Stimulated activated CD4-positive, alpha-beta T cell treated with anti-CD3 and anti-CD28 coated beads, Interleukin-15, amount 100 ng/mL, for 1 hour (primary cell): Measurements from ENCODE around the gene PRAMEF26.
"Not testable (repeated sequence)": the region's sequence is repeated elsewhere in the genome, so short reads cannot be mapped to it uniquely, and the experiment has no call there.

Experiments used
- DNase-seq, 2 donors: peaks; one replicate each; pipeline ENCODE4 v3.0.0-alpha.2; 2020; ENCODE audit warnings: low read depth in 1 of 2, low spot score in 1 of 2

Gene PRAMEF26

DNA sequence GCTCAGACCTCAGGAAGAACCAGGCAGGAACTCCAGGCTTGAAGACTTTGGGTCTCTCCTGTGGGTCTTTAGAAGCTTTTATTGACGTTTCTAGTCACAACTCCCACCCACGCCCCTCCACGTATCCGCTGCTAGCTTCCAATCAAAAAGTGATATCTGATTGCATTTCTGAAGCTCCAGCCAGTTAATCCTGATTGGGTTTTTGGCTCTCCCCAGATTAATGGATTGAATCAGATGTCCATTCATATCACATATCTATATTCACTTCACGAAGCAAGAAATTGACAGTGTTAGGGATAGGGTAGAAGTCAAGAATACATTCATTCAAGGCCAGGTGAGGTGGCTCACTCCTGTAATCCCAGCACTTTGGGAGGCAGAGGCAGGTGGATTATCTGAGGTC is at the start of gene PRAMEF26:
Gene PRAMEF26 (minus strand): TSS at position 101 of the 400 bp plus-strand sequence. CDS start 2,914 bp downstream, outside the sequence.
- DNase-seq = not testable (repeated sequence)

DNA sequence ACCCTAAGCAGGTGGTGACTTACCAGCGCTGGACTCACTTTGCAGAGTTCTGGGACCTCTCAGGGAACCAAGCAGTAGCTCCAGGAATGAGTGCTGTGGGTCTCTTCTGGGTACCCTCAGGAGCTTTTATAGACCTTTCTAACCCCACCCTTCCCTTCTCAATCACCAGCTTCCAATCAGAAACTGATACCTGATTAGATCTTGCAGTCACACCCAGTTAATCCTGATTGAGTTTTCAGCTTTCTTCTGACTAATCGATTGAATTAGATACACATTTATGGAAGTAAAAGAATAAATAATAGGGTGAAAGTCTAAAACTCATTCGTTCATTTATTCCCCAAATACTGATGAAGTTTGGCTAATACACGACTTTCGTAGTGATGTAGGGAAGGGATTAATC is 45.5 kb upstream of the PRAMEF26 start, which contains the start of gene PRAMEF13:
Gene PRAMEF13 (minus strand): TSS at position 101 of the 400 bp plus-strand sequence. CDS start 1,820 bp downstream, outside the sequence.
- not testable (repeated sequence) for DNase-seq

DNA sequence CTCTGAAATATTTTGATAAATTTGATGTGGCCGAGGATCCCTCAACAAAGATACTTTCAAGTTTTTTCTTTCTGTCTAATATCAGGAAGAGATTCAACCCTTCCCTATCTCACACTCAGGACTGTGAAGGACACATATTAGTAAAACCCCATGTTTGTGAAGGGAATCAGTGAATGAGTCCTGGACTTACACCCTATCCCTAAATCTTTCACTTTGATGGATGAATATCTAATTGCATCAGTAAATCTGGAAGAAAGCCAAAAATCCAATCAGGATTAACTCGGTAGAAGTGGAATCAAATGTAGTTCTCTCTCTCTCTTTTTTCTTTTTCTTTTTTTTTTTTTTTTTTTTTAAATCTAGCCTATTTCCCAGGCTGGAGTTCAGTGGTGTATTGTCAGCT is 15.7 kb upstream of the PRAMEF26 start, which contains the start of gene PRAMEF9:
Gene PRAMEF9 (plus strand): TSS at position 301 of the 400 bp plus-strand sequence. CDS start 3,433 bp downstream, outside the sequence.
- not testable (repeated sequence) for DNase-seq

DNA sequence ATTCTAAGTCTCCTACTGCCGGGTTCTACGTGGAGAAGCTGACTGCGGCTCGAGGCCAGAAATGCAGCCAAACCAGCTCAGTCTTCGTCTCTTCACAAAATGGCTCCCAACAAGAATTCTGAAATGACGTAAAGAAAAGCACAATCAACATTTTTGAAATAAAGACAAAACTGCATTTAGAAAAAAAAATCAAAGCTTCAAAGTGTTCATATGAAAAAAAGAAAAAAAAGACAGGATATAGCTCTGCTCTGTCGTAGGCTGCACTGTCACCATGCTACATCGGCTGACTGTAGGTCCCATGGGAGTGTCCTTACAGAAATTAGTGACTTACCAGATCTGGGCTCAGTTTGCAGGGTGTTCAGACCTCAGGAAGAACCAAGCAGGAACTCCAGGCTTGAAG is 9.7 kb upstream of the PRAMEF26 start, which contains the start of gene HNRNPCL4:
Gene HNRNPCL4 (minus strand): TSS at position 101 of the 400 bp plus-strand sequence. CDS start 164 bp downstream, outside the sequence.
- not testable (repeated sequence) for DNase-seq

DNA sequence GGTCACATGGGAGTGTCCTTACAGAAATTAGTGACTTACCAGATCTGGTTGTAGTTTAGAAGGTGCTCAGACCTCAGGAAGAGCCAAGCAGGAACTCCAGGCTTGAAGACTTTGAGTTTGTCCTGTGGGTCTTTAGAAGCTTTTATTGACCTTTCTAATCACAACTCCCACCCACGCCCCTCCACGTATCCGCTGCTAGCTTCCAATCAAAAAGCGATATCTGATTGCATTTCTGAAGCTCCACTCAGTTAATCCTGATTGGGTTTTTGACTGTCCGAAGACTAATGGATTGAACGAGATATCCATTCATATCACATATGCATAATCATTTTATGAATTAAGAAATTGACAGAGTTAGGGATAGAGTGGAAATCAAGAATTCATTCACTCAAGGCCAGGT is 39.1 kb downstream of the PRAMEF26 start, which contains the start of gene HNRNPCL2:
Gene HNRNPCL2 (minus strand): TSS at position 101 of the 400 bp plus-strand sequence. CDS start 454 bp downstream, outside the sequence.
- DNase-seq = not testable (repeated sequence)
